ENCODE data around the gene TCF19.

Gene TCF19

DNA sequence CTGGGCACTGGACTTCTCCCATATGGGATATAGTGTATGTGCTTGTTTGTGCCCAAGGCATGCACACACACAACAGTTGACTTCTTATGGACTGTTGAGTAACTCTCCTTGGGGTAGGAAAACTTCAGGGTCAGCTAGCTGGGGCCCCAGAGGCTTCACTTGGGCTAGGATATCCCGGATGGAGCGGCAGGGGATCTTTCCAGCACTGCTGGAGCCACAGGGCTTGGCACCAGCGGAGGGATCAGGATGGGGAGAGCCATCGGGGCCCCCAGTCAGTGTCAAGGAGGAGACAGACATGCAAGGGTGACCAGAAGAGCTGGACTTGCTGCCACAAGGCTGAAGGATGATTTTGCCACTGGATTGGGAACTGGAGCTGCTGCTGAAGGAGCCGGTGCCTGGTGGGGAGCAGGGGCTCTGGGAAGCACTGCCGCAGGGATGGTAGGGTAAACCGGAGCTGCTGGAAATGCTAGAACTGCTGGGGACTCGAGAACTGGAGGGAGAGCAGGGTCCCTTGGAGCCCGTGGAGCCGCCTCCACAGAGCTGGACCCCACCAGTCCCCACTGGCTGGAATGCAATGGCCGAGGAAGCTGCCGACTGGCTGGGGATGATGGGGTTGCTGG is 42.3 kb upstream of the TCF19 start (continued):
- TF ChIP-seq CTCF (tag by site-specific recombination; IDR thresholded peaks at IDR 0.05) (no peak), ZNF658 (tag by site-specific recombination; IDR thresholded peaks at IDR 0.05) (no peak), ZBTB21 (tag by site-specific recombination; IDR thresholded peaks at IDR 0.05) (no peak), ZNF624 (tag by site-specific recombination; IDR thresholded peaks at IDR 0.05) (no peak), ZNF280D (tag by site-specific recombination; IDR thresholded peaks at IDR 0.05) (no peak)

GRCh38 chr6:31116661-31117385 is 41.6 kb upstream of the TCF19 start:
- Histone ChIP-seq H3K4me1 (ENCODE audit: control insufficient read depth, insufficient read depth, low read length) (peaks cover 7% of the 10 kb centered on the region), H3K9me3 (ENCODE audit: control insufficient read depth, insufficient read depth, low read depth, low read length) (no peaks in the 10 kb centered on the region), H3K27ac (ENCODE audit: extremely low read depth, low read depth, low read length) (no peak overlapping the region), H3K4me3 (ENCODE audit: low read depth, low read length) (no peak overlapping the region), H3K36me3 (ENCODE audit: control insufficient read depth in 2 of 2, insufficient read depth in 1 of 2, low read length in 2 of 2) (no peaks in the 10 kb centered on the region)
- CTCF ChIA-PET: interaction anchor here (0.5 to 8.3 kb wide), 13 partner anchors 10 to 989 kb away, joined by 3 to 60 read pairs (median 3); no protein-coding TSS in a partner anchor
- POLR2A ChIA-PET: interaction anchor here (1.0 kb wide), 1 partner anchor 14 kb away, joined by 3 read pairs; no protein-coding TSS in a partner anchor
- TF ChIP-seq, protein P1, sequence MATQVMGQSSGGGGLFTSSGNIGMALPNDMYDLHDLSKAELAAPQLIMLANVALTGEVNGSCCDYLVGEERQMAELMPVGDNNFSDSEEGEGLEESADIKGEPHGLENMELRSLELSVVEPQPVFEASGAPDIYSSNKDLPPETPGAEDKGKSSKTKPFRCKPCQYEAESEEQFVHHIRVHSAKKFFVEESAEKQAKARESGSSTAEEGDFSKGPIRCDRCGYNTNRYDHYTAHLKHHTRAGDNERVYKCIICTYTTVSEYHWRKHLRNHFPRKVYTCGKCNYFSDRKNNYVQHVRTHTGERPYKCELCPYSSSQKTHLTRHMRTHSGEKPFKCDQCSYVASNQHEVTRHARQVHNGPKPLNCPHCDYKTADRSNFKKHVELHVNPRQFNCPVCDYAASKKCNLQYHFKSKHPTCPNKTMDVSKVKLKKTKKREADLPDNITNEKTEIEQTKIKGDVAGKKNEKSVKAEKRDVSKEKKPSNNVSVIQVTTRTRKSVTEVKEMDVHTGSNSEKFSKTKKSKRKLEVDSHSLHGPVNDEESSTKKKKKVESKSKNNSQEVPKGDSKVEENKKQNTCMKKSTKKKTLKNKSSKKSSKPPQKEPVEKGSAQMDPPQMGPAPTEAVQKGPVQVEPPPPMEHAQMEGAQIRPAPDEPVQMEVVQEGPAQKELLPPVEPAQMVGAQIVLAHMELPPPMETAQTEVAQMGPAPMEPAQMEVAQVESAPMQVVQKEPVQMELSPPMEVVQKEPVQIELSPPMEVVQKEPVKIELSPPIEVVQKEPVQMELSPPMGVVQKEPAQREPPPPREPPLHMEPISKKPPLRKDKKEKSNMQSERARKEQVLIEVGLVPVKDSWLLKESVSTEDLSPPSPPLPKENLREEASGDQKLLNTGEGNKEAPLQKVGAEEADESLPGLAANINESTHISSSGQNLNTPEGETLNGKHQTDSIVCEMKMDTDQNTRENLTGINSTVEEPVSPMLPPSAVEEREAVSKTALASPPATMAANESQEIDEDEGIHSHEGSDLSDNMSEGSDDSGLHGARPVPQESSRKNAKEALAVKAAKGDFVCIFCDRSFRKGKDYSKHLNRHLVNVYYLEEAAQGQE (tag by site-specific recombination; IDR thresholded peaks at IDR 0.05): no peak
- TF ChIP-seq OSR2 (tag by site-specific recombination; IDR thresholded peaks at IDR 0.05): peak; percentile 66
- TF ChIP-seq ZBTB6 (tag by site-specific recombination; IDR thresholded peaks at IDR 0.05): 0 out of 2 replicates have a peak, but pooled peaks have one; percentile 25
- TF ChIP-seq MZF1 (tag by site-specific recombination; IDR thresholded peaks at IDR 0.05; ENCODE audit: borderline replicate concordance): no peak

GRCh38 chr6:31118178-31118577 is 40.2 kb upstream of the TCF19 start:
- ChIA-PET POLR2A (interaction anchor here (0.7 kb wide), 1 partner anchor 45 kb away, joined by 6 read pairs; no protein-coding TSS in a partner anchor), CTCF (interaction anchor here (0.6 to 8.3 kb wide), 9 partner anchors 9 to 1380 kb away, joined by 3 to 60 read pairs (median 3); partner anchors contain the start of genes CCHCR1 and TCF19)
- H3K9me3 ChIP-seq (ENCODE audit: control insufficient read depth, insufficient read depth, low read depth, low read length): no peaks in the 10 kb centered on the region
- no peak for TF ChIP-seq ZBTB17 (tag by site-specific recombination; IDR thresholded peaks at IDR 0.05)
- TF ChIP-seq, protein P1 (tag by site-specific recombination; IDR thresholded peaks at IDR 0.05): peak; percentile 63
- no peak for TF ChIP-seq ZNF16 (tag by site-specific recombination; IDR thresholded peaks at IDR 0.05; ENCODE audit: low read depth)
- no peak for TF ChIP-seq REPIN1 (tag by site-specific recombination; IDR thresholded peaks at IDR 0.05; ENCODE audit: low read depth)
- TF ChIP-seq ZNF830 (tag by site-specific recombination; IDR thresholded peaks at IDR 0.05; ENCODE audit: low read depth): no peak
- no peak for TF ChIP-seq ZNF488 (tag by site-specific recombination; IDR thresholded peaks at IDR 0.05)

More at GRCh38 chr6:31118178-31118577, 40.2 kb upstream of the TCF19 start:
- Histone ChIP-seq H3K27ac (ENCODE audit: extremely low read depth, low read depth, low read length) (no peak overlapping the region), H3K36me3 (ENCODE audit: control insufficient read depth in 2 of 2, insufficient read depth in 1 of 2, low read length in 2 of 2) (no peaks in the 10 kb centered on the region), H3K4me3 (ENCODE audit: low read depth, low read length) (no peak overlapping the region), H3K4me1 (ENCODE audit: control insufficient read depth, insufficient read depth, low read length) (peaks cover 14% of the 10 kb centered on the region)
